HG03558 (cell line): ENCODE data around the gene ORC1.
A peak's percentile ranks its signal among the peaks of the same experiment; 100 is the strongest.

Experiments
- ATAC-seq: cut with Tn5 transposase; IDR thresholded peaks from one replicate; pipeline ENCODE4 v1.9.1; 2021; ENCODE audit warnings: moderate number of reproducible peaks; ENCODE audit not compliant: unreplicated experiment; ENCODE audit errors: extremely low read depth

Gene ORC1

GRCh38 chr1:52404116-52404974 lies at the start of gene ORC1, which contains the start of gene PRPF38A:
TSS of gene ORC1 (minus strand) at chr1:52404423. CDS start at chr1:52402223, 2,200 bp downstream.
TSS of gene PRPF38A (plus strand) at chr1:52404602. CDS start at chr1:52404750, 148 bp downstream.
- peak; percentile 72 for ATAC-seq

- ATAC-seq = no peak
Measured at GRCh38 chr1:52444463-52444862, 40.2 kb upstream of the ORC1 start.

- ATAC-seq = no peak
Measured at GRCh38 chr1:52439976-52440375, 35.8 kb upstream of the ORC1 start.

- ATAC-seq = no peak
Measured at GRCh38 chr1:52436817-52437216, 32.6 kb upstream of the ORC1 start.

- no peak for ATAC-seq
Measured at GRCh38 chr1:52435650-52436049, 31.4 kb upstream of the ORC1 start.

GRCh38 chr1:52435211-52435610 lies 31.0 kb upstream of the ORC1 start:
- ATAC-seq = no peak

- ATAC-seq = no peak
Measured at GRCh38 chr1:52432807-52433206, 28.6 kb upstream of the ORC1 start.

- ATAC-seq = no peak
Measured at GRCh38 chr1:52427152-52427551, 22.9 kb upstream of the ORC1 start.

GRCh38 chr1:52426371-52426770 lies 22.1 kb upstream of the ORC1 start:
- no peak for ATAC-seq

GRCh38 chr1:52424813-52425212 lies 20.6 kb upstream of the ORC1 start:
- no peak for ATAC-seq

- no peak for ATAC-seq
Measured at GRCh38 chr1:52424231-52424636, 20.0 kb upstream of the ORC1 start.

- ATAC-seq = no peak
Measured at GRCh38 chr1:52423771-52424170, 19.5 kb upstream of the ORC1 start.

GRCh38 chr1:52423055-52423454 lies 18.8 kb upstream of the ORC1 start:
- ATAC-seq = no peak

GRCh38 chr1:52420713-52421112 lies 16.5 kb upstream of the ORC1 start:
- ATAC-seq = no peak

- no peak for ATAC-seq
Measured at GRCh38 chr1:52416811-52417210, 12.6 kb upstream of the ORC1 start.

GRCh38 chr1:52414942-52415341 lies 10.7 kb upstream of the ORC1 start:
- ATAC-seq = no peak

GRCh38 chr1:52413410-52413989 lies 9.3 kb upstream of the ORC1 start:
- ATAC-seq = no peak

- ATAC-seq = no peak
Measured at GRCh38 chr1:52404975-52405338, 734 bp upstream of the ORC1 start.

GRCh38 chr1:52403566-52404115 lies 582 bp downstream of the ORC1 start:
- no peak for ATAC-seq

- no peak for ATAC-seq
Measured at GRCh38 chr1:52402860-52403240, 1.4 kb downstream of the ORC1 start.

GRCh38 chr1:52400131-52400530 lies 4.1 kb downstream of the ORC1 start:
- ATAC-seq = no peak
